ES-I3 (cell line): ENCODE results near the gene CCDC88A.
"Not testable (repeated sequence)": the region's sequence is repeated elsewhere in the genome, so short reads cannot be mapped to it uniquely, and the experiment has no call there.

Experiments
- H3K36me3 ChIP-seq: 2 replicates; pipeline ENCODE4 v1.6.1; 2013; ENCODE audit warnings: mild to moderate bottlenecking, low read length, control low read depth, moderate library complexity; ENCODE audit not compliant: insufficient read depth
- H3K4me1 ChIP-seq: 2 replicates; pipeline ENCODE4 v1.6.1; 2013; ENCODE audit warnings: mild to moderate bottlenecking, control low read depth, low read length; ENCODE audit not compliant: insufficient read depth
- H3K9ac ChIP-seq: 2 replicates; pipeline ENCODE4 v1.6.1; 2013; ENCODE audit warnings: low read depth, mild to moderate bottlenecking, low read length, moderate library complexity
- H3K9me3 ChIP-seq: 2 replicates; pipeline ENCODE4 v1.6.1; 2013; ENCODE audit warnings: mild to moderate bottlenecking, low read length, moderate library complexity; ENCODE audit not compliant: control insufficient read depth, insufficient read depth

Gene CCDC88A

GRCh38 chr2:55419679-55420438, at the start of gene CCDC88A:
TSS of gene CCDC88A (minus strand) at chr2:55419856. CDS start at chr2:55419079, 777 bp downstream.
- Histone ChIP-seq H3K9me3 (no peaks in the 10 kb centered on the region), H3K9ac (peak within 1 kb of the TSS; percentile 99), H3K36me3 (no peaks in the 10 kb centered on the region), H3K4me1 (no peaks in the 10 kb centered on the region)

GRCh38 chr2:55461679-55462078, 42.0 kb upstream of the CCDC88A start:
- Histone ChIP-seq H3K9ac (no peak overlapping the region), H3K4me1 (no peaks in the 10 kb centered on the region), H3K9me3 (peaks cover 7% of the 10 kb centered on the region), H3K36me3 (no peaks in the 10 kb centered on the region)

- Histone ChIP-seq H3K9me3 (peaks cover 7% of the 10 kb centered on the region), H3K9ac (no peak overlapping the region), H3K4me1 (no peaks in the 10 kb centered on the region), H3K36me3 (no peaks in the 10 kb centered on the region)
Observed at GRCh38 chr2:55460562-55460961, 40.9 kb upstream of the CCDC88A start.

- H3K9me3 ChIP-seq, result peaks cover 7% of the 10 kb centered on the region
- H3K9ac ChIP-seq, result no peak overlapping the region
- no peaks in the 10 kb centered on the region for H3K4me1 ChIP-seq
- no peaks in the 10 kb centered on the region for H3K36me3 ChIP-seq
Observed at GRCh38 chr2:55459714-55460274, 40.1 kb upstream of the CCDC88A start.

GRCh38 chr2:55459279-55459678, 39.6 kb upstream of the CCDC88A start:
- Histone ChIP-seq H3K9ac (no peak overlapping the region), H3K36me3 (no peaks in the 10 kb centered on the region), H3K9me3 (peaks cover 7% of the 10 kb centered on the region), H3K4me1 (no peaks in the 10 kb centered on the region)

GRCh38 chr2:55454121-55454520, 34.5 kb upstream of the CCDC88A start:
- H3K4me1 ChIP-seq, result no peaks in the 10 kb centered on the region
- H3K9me3 ChIP-seq, result no peaks in the 10 kb centered on the region
- H3K36me3 ChIP-seq, result no peaks in the 10 kb centered on the region

GRCh38 chr2:55452879-55453278, 33.2 kb upstream of the CCDC88A start:
- no peaks in the 10 kb centered on the region for H3K4me1 ChIP-seq
- H3K9me3 ChIP-seq, result no peaks in the 10 kb centered on the region
- H3K36me3 ChIP-seq, result no peaks in the 10 kb centered on the region
- no peak overlapping the region for H3K9ac ChIP-seq

More at GRCh38 chr2:55454121-55454520, 34.5 kb upstream of the CCDC88A start:
- no peak overlapping the region for H3K9ac ChIP-seq

GRCh38 chr2:55451699-55452098, 32.0 kb upstream of the CCDC88A start:
- Histone ChIP-seq H3K9me3 (no peaks in the 10 kb centered on the region), H3K9ac (no peak overlapping the region), H3K36me3 (no peaks in the 10 kb centered on the region), H3K4me1 (no peaks in the 10 kb centered on the region)

- H3K36me3 ChIP-seq, H3K9ac ChIP-seq, H3K4me1 ChIP-seq, H3K9me3 ChIP-seq: not testable (repeated sequence)
Observed at GRCh38 chr2:55450014-55450413, 30.4 kb upstream of the CCDC88A start.

- not testable (repeated sequence) for H3K4me1 ChIP-seq, H3K36me3 ChIP-seq, H3K9me3 ChIP-seq, H3K9ac ChIP-seq
Observed at GRCh38 chr2:55442045-55442760, 22.5 kb upstream of the CCDC88A start.

- Histone ChIP-seq H3K9me3 (peaks cover 2% of the 10 kb centered on the region; the same call in 1 of the 2 replicates), H3K9ac (no peak overlapping the region), H3K36me3 (no peaks in the 10 kb centered on the region), H3K4me1 (no peaks in the 10 kb centered on the region)
Observed at GRCh38 chr2:55441280-55441892, 21.7 kb upstream of the CCDC88A start.

GRCh38 chr2:55439101-55439397, 19.4 kb upstream of the CCDC88A start:
- H3K9me3 ChIP-seq, result peaks cover 2% of the 10 kb centered on the region; the same call in 1 of the 2 replicates
- H3K36me3 ChIP-seq, result no peaks in the 10 kb centered on the region
- H3K4me1 ChIP-seq, result no peaks in the 10 kb centered on the region
- no peak overlapping the region for H3K9ac ChIP-seq

- Histone ChIP-seq H3K9me3 (peaks cover 2% of the 10 kb centered on the region; the same call in 1 of the 2 replicates), H3K36me3 (no peaks in the 10 kb centered on the region), H3K4me1 (no peaks in the 10 kb centered on the region), H3K9ac (no peak overlapping the region)
Observed at GRCh38 chr2:55438391-55439100, 18.9 kb upstream of the CCDC88A start.
